Stimulated activated CD4-positive, alpha-beta T cell treated with anti-CD3 and anti-CD28 coated beads, Interleukin-2, amount 100 ng/mL, for 4 hours (primary cell): Measurements from ENCODE around the gene ASB3.
"Not testable (repeated sequence)": the region's sequence is repeated elsewhere in the genome, so short reads cannot be mapped to it uniquely, and the experiment has no call there.

ENCODE experiments used
- DNase-seq: peaks from one replicate; pipeline ENCODE4 v3.0.0-alpha.2; 2020; ENCODE audit warnings: low read depth

The ASB3 gene

GRCh38 chr2:53739032-53739431 lies 47.7 kb downstream of the ASB3 start:
- no peak for DNase-seq

- no peak for DNase-seq
These were observed 49.7 kb downstream of the ASB3 start for GRCh38 chr2:53737091-53737490.

- DNase-seq, result no peak
These were observed 57.5 kb downstream of the ASB3 start for GRCh38 chr2:53729143-53729762.

- DNase-seq, result no peak
These were observed 58.8 kb downstream of the ASB3 start for GRCh38 chr2:53727921-53728320.

- DNase-seq, result no peak
These were observed 61.1 kb downstream of the ASB3 start for GRCh38 chr2:53725662-53726061.

- DNase-seq, result no peak
These were observed 62.2 kb downstream of the ASB3 start for GRCh38 chr2:53724536-53724935.

GRCh38 chr2:53720944-53721343 lies 65.8 kb downstream of the ASB3 start:
- DNase-seq, result not testable (repeated sequence)

- DNase-seq, result no peak
These were observed 71.2 kb downstream of the ASB3 start for GRCh38 chr2:53715568-53715967.

- no peak for DNase-seq
These were observed 75.4 kb downstream of the ASB3 start for GRCh38 chr2:53711271-53711780.

GRCh38 chr2:53708988-53709387 lies 77.8 kb downstream of the ASB3 start:
- DNase-seq, result no peak

- DNase-seq, result no peak
These were observed 85.5 kb downstream of the ASB3 start for GRCh38 chr2:53701221-53701620.

GRCh38 chr2:53697686-53698085 lies 89.1 kb downstream of the ASB3 start:
- DNase-seq, result no peak

- DNase-seq, result no peak
These were observed 89.7 kb downstream of the ASB3 start for GRCh38 chr2:53697092-53697491.

- no peak for DNase-seq
These were observed 91.2 kb downstream of the ASB3 start for GRCh38 chr2:53695575-53695974.

- DNase-seq, result no peak
These were observed 92.5 kb downstream of the ASB3 start for GRCh38 chr2:53694096-53694771.

- DNase-seq, result no peak
These were observed 95.9 kb downstream of the ASB3 start for GRCh38 chr2:53690876-53691275.

- no peak for DNase-seq
These were observed 113.8 kb downstream of the ASB3 start for GRCh38 chr2:53672881-53673522.

- no peak for DNase-seq
These were observed 116.4 kb downstream of the ASB3 start for GRCh38 chr2:53670331-53670730.

GRCh38 chr2:53668624-53669026 lies 118.1 kb downstream of the ASB3 start:
- DNase-seq, result no peak

- DNase-seq, result not testable (repeated sequence)
These were observed 119.6 kb downstream of the ASB3 start for GRCh38 chr2:53667130-53667529.

GRCh38 chr2:53660886-53661285 lies 125.9 kb downstream of the ASB3 start:
- DNase-seq, result no peak

- DNase-seq, result not testable (repeated sequence)
These were observed 128.3 kb downstream of the ASB3 start for GRCh38 chr2:53658474-53658873.

GRCh38 chr2:53655256-53655655 lies 131.5 kb downstream of the ASB3 start:
- DNase-seq, result no peak
